Esophagus squamous epithelium (tissue), 4 donors: ENCODE results near the gene MMADHC.
"Not testable (repeated sequence)": the region's sequence is repeated elsewhere in the genome, so short reads cannot be mapped to it uniquely, and the experiment has no call there.

Source experiments
- CTCF ChIP-seq, 6 experiments: fragments of 450-650 bp in 4 of 6; fragments of 200-600 bp in 2 of 6; sonication (generic) in 2 of 6; IDR thresholded peaks; one replicate each; pipeline ENCODE4 v1.5.1; 2016 to 2019; ENCODE audit warnings: antibody characterized with exemption in 6 of 6, mild to moderate bottlenecking in 4 of 6, moderate library complexity in 4 of 6
- POLR2A ChIP-seq, 4 donors: fragments of 450-650 bp; IDR thresholded peaks; one replicate each; pipeline ENCODE4 v1.6.1; 2017; ENCODE audit warnings: antibody characterized with exemption in 4 of 4, mild to moderate bottlenecking in 4 of 4, moderate library complexity in 3 of 4

GRCh38 chr2:149565625-149566024, 21.9 kb downstream of the MMADHC start:
- TF ChIP-seq CTCF, POLR2A (IDR thresholded peaks at IDR 0.05): not testable (repeated sequence)
